ENCODE results near the gene TMEM17.
A peak's percentile ranks its signal among the peaks of the same experiment; 100 is the strongest.
"Not testable (repeated sequence)": the region's sequence is repeated elsewhere in the genome, so short reads cannot be mapped to it uniquely, and the experiment has no call there.

Gene TMEM17

DNA sequence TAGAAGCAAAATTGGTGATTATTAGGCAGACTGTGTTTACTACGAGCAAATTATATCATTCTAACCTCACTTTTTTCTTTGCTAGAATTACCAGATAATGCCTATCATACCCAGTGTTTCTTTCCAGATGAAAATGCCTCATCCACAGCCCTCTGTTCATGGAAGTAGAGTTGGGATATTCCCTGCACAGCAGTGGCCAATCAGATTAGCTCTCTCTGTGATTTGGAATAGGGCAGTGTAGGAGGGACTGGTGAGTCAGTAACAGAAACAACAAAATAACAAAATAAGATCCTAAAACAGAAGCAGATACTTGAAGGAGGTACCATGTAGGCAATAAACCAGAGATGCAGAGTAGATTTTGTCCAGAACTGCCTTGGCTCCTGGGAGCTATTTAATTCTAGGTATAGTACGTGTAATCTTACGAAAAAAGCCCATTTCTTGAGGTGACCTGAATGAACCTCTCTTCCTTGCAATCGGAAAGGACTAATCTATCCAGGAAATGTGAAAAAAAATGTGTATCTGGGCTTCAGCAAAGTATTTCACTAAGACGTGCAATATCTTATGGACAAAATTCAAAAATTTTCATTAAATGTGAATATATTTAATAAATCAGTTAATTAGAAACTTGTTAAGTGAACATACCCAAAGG is 18.4 kb upstream of the TMEM17 start:
- TF ChIP-seq, protein P1, sequence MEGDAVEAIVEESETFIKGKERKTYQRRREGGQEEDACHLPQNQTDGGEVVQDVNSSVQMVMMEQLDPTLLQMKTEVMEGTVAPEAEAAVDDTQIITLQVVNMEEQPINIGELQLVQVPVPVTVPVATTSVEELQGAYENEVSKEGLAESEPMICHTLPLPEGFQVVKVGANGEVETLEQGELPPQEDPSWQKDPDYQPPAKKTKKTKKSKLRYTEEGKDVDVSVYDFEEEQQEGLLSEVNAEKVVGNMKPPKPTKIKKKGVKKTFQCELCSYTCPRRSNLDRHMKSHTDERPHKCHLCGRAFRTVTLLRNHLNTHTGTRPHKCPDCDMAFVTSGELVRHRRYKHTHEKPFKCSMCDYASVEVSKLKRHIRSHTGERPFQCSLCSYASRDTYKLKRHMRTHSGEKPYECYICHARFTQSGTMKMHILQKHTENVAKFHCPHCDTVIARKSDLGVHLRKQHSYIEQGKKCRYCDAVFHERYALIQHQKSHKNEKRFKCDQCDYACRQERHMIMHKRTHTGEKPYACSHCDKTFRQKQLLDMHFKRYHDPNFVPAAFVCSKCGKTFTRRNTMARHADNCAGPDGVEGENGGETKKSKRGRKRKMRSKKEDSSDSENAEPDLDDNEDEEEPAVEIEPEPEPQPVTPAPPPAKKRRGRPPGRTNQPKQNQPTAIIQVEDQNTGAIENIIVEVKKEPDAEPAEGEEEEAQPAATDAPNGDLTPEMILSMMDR (IDR thresholded peaks at IDR 0.05; ENCODE audit: insufficient read depth, low read length) = no peak
- TF ChIP-seq SPI1 (IDR thresholded peaks at IDR 0.05; ENCODE audit: borderline replicate concordance, low read depth) (no peak), POLR2AphosphoS5 (IDR thresholded peaks at IDR 0.05; ENCODE audit: low read depth) (no peak), GABPA (IDR thresholded peaks at IDR 0.05; ENCODE audit: low read depth) (no peak)
- TF ChIP-seq, protein P2, sequence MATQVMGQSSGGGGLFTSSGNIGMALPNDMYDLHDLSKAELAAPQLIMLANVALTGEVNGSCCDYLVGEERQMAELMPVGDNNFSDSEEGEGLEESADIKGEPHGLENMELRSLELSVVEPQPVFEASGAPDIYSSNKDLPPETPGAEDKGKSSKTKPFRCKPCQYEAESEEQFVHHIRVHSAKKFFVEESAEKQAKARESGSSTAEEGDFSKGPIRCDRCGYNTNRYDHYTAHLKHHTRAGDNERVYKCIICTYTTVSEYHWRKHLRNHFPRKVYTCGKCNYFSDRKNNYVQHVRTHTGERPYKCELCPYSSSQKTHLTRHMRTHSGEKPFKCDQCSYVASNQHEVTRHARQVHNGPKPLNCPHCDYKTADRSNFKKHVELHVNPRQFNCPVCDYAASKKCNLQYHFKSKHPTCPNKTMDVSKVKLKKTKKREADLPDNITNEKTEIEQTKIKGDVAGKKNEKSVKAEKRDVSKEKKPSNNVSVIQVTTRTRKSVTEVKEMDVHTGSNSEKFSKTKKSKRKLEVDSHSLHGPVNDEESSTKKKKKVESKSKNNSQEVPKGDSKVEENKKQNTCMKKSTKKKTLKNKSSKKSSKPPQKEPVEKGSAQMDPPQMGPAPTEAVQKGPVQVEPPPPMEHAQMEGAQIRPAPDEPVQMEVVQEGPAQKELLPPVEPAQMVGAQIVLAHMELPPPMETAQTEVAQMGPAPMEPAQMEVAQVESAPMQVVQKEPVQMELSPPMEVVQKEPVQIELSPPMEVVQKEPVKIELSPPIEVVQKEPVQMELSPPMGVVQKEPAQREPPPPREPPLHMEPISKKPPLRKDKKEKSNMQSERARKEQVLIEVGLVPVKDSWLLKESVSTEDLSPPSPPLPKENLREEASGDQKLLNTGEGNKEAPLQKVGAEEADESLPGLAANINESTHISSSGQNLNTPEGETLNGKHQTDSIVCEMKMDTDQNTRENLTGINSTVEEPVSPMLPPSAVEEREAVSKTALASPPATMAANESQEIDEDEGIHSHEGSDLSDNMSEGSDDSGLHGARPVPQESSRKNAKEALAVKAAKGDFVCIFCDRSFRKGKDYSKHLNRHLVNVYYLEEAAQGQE (IDR thresholded peaks at IDR 0.05; ENCODE audit: insufficient replicate concordance, low read depth) = no peak
- DNase-seq (ENCODE audit: low read depth in 1 of 2, low spot score in 1 of 2) = no peak
- Histone ChIP-seq H3K27me3 (ENCODE audit: insufficient read depth, poor library complexity, severe bottlenecking) (no peaks in the 10 kb centered on the region), H3K27ac (replicated peaks) (no peak overlapping the region), H3K4me3 (replicated peaks; ENCODE audit: insufficient read depth, low read length) (no peak overlapping the region)

DNA sequence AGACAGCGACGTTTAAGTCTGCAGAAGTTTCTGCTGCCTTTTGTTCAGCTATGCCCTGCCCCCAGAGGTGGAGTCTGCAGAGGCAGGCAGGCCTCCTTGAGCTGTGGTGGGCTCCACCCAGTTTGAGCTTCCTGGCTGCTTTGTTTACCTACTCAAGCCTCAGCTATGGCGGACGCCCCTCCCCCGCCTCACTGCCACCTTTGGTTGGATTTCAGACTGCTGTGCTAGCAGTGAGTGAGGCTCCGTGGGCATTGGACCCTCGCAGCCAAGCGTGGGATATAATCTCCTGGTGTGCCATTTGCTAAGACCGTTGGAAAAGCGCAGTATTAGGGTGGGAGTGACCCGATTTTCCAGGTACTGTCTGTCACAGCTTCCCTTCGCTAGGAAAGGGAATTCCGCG is 15.1 kb upstream of the TMEM17 start:
- H3K27ac ChIP-seq (replicated peaks); H3K4me3 ChIP-seq (replicated peaks; ENCODE audit: insufficient read depth, low read length); DNase-seq (ENCODE audit: low read depth in 1 of 2, low spot score in 1 of 2); H3K27me3 ChIP-seq (ENCODE audit: insufficient read depth, poor library complexity, severe bottlenecking): not testable (repeated sequence)

DNA sequence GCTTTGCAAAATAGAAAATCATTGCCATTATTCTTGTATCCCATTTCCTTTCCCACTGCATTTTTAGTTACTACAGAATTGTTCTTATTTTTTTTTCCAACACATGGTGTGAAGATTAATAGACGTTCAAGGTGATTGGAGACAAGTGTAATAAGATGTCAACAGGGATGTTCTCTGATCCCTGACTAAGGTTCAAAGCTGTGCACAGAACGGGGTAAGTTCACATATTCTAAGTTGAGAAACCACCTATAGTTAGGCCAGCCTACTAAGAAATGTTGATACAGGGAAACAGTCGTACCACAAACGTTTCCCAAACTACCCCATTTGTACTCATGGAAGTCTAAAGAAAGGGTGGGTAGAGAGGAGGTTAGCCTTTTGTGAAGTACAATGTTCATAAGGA is 6.4 kb upstream of the TMEM17 start:
- Histone ChIP-seq H3K27ac (replicated peaks) (no peak overlapping the region), H3K27me3 (ENCODE audit: insufficient read depth, poor library complexity, severe bottlenecking) (no peaks in the 10 kb centered on the region), H3K4me3 (replicated peaks; ENCODE audit: insufficient read depth, low read length) (no peak overlapping the region)
- DNase-seq (ENCODE audit: low read depth in 1 of 2, low spot score in 1 of 2) = no peak
- TF ChIP-seq, protein P2 (IDR thresholded peaks at IDR 0.05; ENCODE audit: insufficient replicate concordance, low read depth) = no peak
- TF ChIP-seq SPI1 (IDR thresholded peaks at IDR 0.05; ENCODE audit: borderline replicate concordance, low read depth) = no peak
- TF ChIP-seq, protein P1 (IDR thresholded peaks at IDR 0.05; ENCODE audit: insufficient read depth, low read length) = no peak
- no peak for TF ChIP-seq GABPA (IDR thresholded peaks at IDR 0.05; ENCODE audit: low read depth)
- no peak for TF ChIP-seq POLR2AphosphoS5 (IDR thresholded peaks at IDR 0.05; ENCODE audit: low read depth)

DNA sequence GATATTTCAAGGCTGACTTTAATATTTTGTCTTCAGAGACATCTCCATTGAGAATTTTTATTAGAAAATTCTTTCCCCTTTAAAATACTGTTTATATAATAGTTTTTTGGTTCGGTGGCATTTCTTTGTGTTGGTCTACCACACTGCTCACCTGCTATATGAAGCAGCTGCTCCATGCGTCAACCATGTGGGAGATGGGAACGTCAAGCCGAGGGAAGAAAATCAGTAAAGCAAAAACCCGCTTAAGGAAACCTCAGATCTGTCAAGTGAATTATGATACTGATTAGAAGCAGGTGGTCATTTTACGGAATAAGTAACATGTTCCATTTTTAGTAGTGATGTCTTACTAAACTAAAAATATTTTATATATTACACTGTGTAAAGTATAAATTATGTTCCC is 5.6 kb upstream of the TMEM17 start:
- no peaks in the 10 kb centered on the region for H3K27me3 ChIP-seq (ENCODE audit: insufficient read depth, poor library complexity, severe bottlenecking)
- no peak overlapping the region for H3K4me3 ChIP-seq (replicated peaks; ENCODE audit: insufficient read depth, low read length)
- no peak for DNase-seq (ENCODE audit: low read depth in 1 of 2, low spot score in 1 of 2)
- TF ChIP-seq POLR2AphosphoS5 (IDR thresholded peaks at IDR 0.05; ENCODE audit: low read depth) = no peak
- H3K27ac ChIP-seq (replicated peaks) = no peak overlapping the region

DNA sequence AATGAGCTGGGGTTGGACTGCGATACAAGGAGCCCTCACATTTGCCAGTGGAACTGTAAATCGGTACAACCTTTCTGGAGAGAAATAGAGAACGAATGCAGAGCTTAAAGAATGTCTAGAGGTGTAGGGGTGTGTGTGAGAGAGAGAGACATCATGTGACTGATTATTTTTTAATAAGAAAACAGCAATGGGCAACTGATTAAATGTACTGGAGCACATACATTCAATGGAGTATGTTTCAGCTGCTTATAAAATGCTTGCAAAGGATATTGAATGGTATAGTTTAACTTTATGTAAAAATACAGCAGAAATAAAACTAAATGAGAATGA is 391 bp upstream of the TMEM17 start:
- Histone ChIP-seq H3K4me3 (replicated peaks; ENCODE audit: insufficient read depth, low read length) (peak overlapping the region; percentile 95), H3K27me3 (ENCODE audit: insufficient read depth, poor library complexity, severe bottlenecking) (no peaks in the 10 kb centered on the region), H3K27ac (replicated peaks) (peak overlapping the region; percentile 78)
- no peak for DNase-seq (ENCODE audit: low read depth in 1 of 2, low spot score in 1 of 2)
- no peak for TF ChIP-seq SPI1 (IDR thresholded peaks at IDR 0.05; ENCODE audit: borderline replicate concordance, low read depth)
- TF ChIP-seq, protein P2 (IDR thresholded peaks at IDR 0.05; ENCODE audit: insufficient replicate concordance, low read depth) = peak; percentile 43
- TF ChIP-seq, protein P1 (IDR thresholded peaks at IDR 0.05; ENCODE audit: insufficient read depth, low read length) = no peak

Data from HL-60 (cell line).